Nephron progenitor cell (in vitro differentiated cells): ENCODE results near the gene CEP76.

ENCODE experiments used
- DNase-seq: peaks from one replicate; pipeline ENCODE4 v3.0.0; 2021
- H3K27ac Mint-ChIP-seq: 2 replicates; pipeline ENCODE4 v1.8.0; 2021; ENCODE audit warnings: mild to moderate bottlenecking, moderate library complexity, mixed read lengths
- H3K27me3 Mint-ChIP-seq: 2 replicates; pipeline ENCODE4 v1.8.0; 2021; ENCODE audit warnings: mild to moderate bottlenecking, low read depth, mixed read lengths; ENCODE audit not compliant: poor library complexity
- H3K36me3 Mint-ChIP-seq: 2 replicates; pipeline ENCODE4 v1.8.0; 2021; ENCODE audit warnings: low read depth, mixed read lengths
- H3K4me1 Mint-ChIP-seq: 2 replicates; pipeline ENCODE4 v1.8.0; 2021; ENCODE audit warnings: mixed read lengths
- H3K4me3 Mint-ChIP-seq: 2 replicates; pipeline ENCODE4 v1.8.0; 2021; ENCODE audit warnings: mild to moderate bottlenecking, moderate library complexity, mixed read lengths
- H3K9me3 Mint-ChIP-seq: 2 replicates; pipeline ENCODE4 v1.8.0; 2021; ENCODE audit warnings: mild to moderate bottlenecking, moderate library complexity, mixed read lengths
- TF ChIP-seq, protein P1 (sequence below): fragments of 200-600 bp; sonication (generic); IDR thresholded peaks from 2 replicates; pipeline ENCODE4 v1.5.0; 2021; ENCODE audit warnings: antibody characterized with exemption

The CEP76 gene

DNA sequence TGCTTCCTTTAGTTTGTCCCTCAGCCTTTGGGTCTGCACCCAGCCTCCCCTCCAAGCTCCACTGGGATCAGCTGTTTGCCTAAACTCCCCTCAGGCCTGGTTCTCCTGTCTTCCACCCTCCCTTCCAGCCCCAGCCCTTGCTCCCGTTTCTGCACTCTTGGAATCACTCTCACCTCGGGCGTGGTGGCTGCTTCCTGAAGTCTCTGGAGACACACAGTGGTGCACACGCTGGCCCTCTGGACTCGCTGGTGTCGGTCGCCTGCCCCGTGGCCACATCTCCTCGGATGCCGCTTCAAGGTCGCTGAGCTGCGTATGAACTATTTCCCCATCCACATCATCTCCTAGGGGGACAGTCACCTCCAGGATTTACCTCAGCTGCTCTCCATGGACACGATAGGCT, 46.6 kb upstream of the CEP76 start:
- TF ChIP-seq, protein P1, sequence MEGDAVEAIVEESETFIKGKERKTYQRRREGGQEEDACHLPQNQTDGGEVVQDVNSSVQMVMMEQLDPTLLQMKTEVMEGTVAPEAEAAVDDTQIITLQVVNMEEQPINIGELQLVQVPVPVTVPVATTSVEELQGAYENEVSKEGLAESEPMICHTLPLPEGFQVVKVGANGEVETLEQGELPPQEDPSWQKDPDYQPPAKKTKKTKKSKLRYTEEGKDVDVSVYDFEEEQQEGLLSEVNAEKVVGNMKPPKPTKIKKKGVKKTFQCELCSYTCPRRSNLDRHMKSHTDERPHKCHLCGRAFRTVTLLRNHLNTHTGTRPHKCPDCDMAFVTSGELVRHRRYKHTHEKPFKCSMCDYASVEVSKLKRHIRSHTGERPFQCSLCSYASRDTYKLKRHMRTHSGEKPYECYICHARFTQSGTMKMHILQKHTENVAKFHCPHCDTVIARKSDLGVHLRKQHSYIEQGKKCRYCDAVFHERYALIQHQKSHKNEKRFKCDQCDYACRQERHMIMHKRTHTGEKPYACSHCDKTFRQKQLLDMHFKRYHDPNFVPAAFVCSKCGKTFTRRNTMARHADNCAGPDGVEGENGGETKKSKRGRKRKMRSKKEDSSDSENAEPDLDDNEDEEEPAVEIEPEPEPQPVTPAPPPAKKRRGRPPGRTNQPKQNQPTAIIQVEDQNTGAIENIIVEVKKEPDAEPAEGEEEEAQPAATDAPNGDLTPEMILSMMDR = no peak
- Mint-ChIP-seq H3K4me3 (no peak overlapping the region), H3K4me1 (no peaks in the 10 kb centered on the region), H3K27me3 (peaks cover 3% of the 10 kb centered on the region), H3K27ac (no peak overlapping the region), H3K36me3 (no peaks in the 10 kb centered on the region), H3K9me3 (no peaks in the 10 kb centered on the region)
- DNase-seq = no peak

DNA sequence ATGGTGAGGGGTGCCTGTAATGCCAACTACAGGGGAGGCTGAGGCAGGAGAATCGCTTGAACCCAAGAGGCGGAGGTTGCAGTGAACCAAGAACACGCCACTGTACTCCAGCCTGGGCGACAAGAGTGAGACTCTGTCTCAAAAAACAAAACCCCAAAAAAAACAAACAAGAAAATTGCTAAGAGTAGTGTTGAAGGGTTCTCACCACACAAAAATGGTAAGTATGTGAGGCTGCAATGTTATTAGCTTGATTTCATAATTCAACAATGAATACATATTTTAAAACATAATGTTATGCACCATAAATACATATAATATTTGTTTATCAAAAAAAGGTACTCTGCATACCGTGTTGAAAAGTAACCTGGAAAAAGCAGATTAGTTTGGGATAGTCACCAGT, 46.1 kb upstream of the CEP76 start:
- no peak overlapping the region for H3K27ac Mint-ChIP-seq
- no peaks in the 10 kb centered on the region for H3K9me3 Mint-ChIP-seq
- no peak overlapping the region for H3K4me3 Mint-ChIP-seq
- peaks cover 2% of the 10 kb centered on the region for H3K27me3 Mint-ChIP-seq
- TF ChIP-seq, protein P1 = no peak
- no peaks in the 10 kb centered on the region for H3K4me1 Mint-ChIP-seq
- DNase-seq = no peak
- H3K36me3 Mint-ChIP-seq = no peaks in the 10 kb centered on the region

DNA sequence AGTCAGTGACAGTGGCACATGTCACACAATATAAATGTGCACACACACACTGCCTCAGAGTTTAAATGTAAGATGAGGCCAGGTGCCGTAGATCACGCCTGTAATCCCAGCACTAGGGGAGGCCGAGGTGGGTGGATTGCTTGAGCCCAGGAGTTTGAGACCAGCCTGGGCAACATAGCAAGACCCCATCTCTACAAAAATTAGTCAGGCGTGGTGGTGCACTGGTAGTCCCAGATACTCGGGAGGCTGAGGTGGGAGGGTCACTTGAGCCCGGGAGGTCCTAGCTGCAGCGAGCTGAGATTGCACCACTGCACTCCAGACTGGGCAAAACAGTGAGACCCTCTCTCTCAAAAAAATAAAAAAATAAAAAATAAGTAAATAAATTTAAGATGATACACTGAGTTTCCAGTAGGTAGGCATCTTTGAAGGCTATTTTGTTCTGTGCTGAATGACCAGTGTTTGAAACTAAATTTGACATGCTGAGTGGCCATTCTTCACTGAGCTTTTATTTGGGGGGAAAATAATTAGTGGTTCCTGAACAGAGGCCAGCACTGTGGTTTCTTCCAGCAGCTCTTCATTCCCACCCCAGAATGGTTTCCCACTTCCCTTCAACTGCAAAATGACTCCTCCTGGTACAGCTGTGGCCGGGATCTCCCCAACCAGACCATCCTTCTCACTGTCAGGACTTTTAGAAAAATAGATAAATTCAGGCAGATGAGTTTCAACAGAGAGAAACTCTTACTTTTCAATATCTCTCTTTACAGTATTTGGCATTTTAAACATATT, 45.2 kb upstream of the CEP76 start:
- TF ChIP-seq, protein P1 = no peak
- no peaks in the 10 kb centered on the region for H3K4me1 Mint-ChIP-seq
- H3K9me3 Mint-ChIP-seq = no peaks in the 10 kb centered on the region
- no peak for DNase-seq
- H3K27ac Mint-ChIP-seq = no peak overlapping the region
- no peaks in the 10 kb centered on the region for H3K36me3 Mint-ChIP-seq
- H3K4me3 Mint-ChIP-seq = no peak overlapping the region
- peaks cover 2% of the 10 kb centered on the region for H3K27me3 Mint-ChIP-seq

DNA sequence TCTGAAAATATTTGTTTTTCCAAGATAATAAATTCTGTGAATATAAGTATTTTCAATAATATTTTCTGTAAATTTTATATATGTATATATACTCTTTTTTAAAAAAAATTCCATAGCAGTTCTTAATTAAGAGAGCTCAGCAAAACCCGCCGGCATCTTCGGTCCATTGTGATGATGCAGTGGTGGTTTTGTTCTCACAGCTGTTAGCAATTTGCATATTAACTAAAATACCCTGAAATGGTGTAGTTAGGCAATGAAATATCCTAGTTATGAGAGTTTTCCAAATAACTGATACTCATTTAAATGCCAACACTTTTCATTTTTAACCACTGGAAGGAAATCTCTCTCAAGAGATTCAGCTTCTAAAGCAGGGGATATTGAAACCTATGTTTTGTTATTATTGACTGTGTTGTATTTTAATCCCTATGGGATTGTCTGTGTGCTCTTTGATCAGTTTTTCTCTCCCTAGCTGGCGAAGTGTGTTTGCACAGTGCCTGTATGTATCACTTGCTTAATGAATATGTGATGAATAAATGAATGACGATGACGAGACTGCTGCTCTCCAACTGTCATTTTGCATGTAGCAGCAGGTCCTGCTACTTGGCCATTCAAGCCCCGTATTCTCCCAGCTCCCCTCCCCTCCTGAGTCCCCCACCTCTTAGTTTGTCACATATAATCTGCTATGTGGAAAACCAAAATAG, 42.7 kb upstream of the CEP76 start:
- Mint-ChIP-seq H3K27ac (no peak overlapping the region), H3K9me3 (peaks cover 5% of the 10 kb centered on the region), H3K36me3 (no peaks in the 10 kb centered on the region), H3K4me3 (no peak overlapping the region), H3K27me3 (peaks cover 2% of the 10 kb centered on the region), H3K4me1 (no peaks in the 10 kb centered on the region)
- DNase-seq = no peak
- TF ChIP-seq, protein P1 = no peak

DNA sequence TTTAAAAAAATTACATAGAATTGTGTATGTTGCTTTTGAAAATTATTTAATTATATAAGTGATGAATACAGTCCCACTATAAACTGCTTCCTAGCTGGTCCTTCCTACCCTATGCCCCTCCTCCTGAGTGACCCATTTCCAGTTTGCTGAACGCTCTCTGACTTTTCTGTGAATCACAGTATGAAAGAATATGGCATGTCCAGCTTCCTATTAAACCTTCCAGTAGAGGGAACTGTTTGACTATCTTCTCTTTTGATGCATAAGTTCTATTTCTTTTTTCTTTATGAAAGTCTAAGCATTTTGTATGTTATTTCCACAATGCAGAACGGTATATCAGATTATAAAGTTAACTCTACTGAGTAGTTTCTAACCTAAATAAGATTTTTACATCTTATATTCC, 41.6 kb upstream of the CEP76 start:
- Mint-ChIP-seq H3K36me3 (no peaks in the 10 kb centered on the region), H3K27ac (no peak overlapping the region), H3K27me3 (peaks cover 2% of the 10 kb centered on the region), H3K4me3 (no peak overlapping the region), H3K4me1 (no peaks in the 10 kb centered on the region), H3K9me3 (peaks cover 6% of the 10 kb centered on the region)
- TF ChIP-seq, protein P1 = no peak
- no peak for DNase-seq
